Uterus (tissue), 4 donors: Measurements from ENCODE around the gene PNPO. TPM values are rescaled to one million over a fixed set of nuclear protein-coding genes. Genes with fewer than 3 reads are reported as not detected.

Source experiments
- DNase-seq, 2 donors: peaks; one replicate each; pipeline ENCODE4 v3.0.0-alpha.2; 2019 to 2020
- H3K27ac ChIP-seq, 2 donors: fragments of 200-600 bp; sonication (generic); 1 replicate in 1 of 2; 2 replicates in 1 of 2; pipeline ENCODE4 v1.5.1; 2016 to 2018
- H3K27me3 ChIP-seq, 2 donors: fragments of 200-600 bp; sonication (generic); one replicate each; pipeline ENCODE4 v1.5.1; 2018 to 2019; ENCODE audit warnings: control low read depth in 1 of 2
- H3K36me3 ChIP-seq, 2 donors: fragments of 200-600 bp; sonication (generic); one replicate each; pipeline ENCODE4 v1.5.1; 2019; ENCODE audit warnings: control low read depth in 1 of 2
- H3K4me1 ChIP-seq, 2 donors: fragments of 200-600 bp; sonication (generic); one replicate each; pipeline ENCODE4 v1.5.1; 2018 to 2019; ENCODE audit warnings: control low read depth in 1 of 2
- H3K4me3 ChIP-seq, 2 donors: fragments of 200-600 bp; sonication (generic); 1 replicate in 1 of 2; 2 replicates in 1 of 2; pipeline ENCODE4 v1.5.1; 2018 to 2019; ENCODE audit warnings: mild to moderate bottlenecking in 1 of 2
- H3K9me3 ChIP-seq, 2 donors: fragments of 200-600 bp; sonication (generic); one replicate each; pipeline ENCODE4 v1.5.1; 2019; ENCODE audit warnings: control low read depth in 1 of 2
- POLR2A ChIP-seq, 2 donors: fragments of 450-650 bp; IDR thresholded peaks; one replicate each; pipeline ENCODE4 v1.6.1; 2016; ENCODE audit warnings: antibody characterized with exemption in 2 of 2, mild to moderate bottlenecking in 1 of 2, moderate library complexity in 1 of 2
- intact Hi-C: fragments of 100-400 bp; cut with DNase I; formaldehyde crosslinking; loops from one replicate; pipeline ENCODE4 v1.15.1; 2023; ENCODE audit warnings: low total_unique reads
- total RNA-seq, 4 donors: library from RNA; depleted of rRNA in 3 of 4; stranded (reverse); fragments of >200 nt in 3 of 4; gene quantifications; one replicate each; pipeline versions ENCODE4 v1.1.0 to v1.2.4, GENCODE V29; 2014 to 2023
- TF ChIP-seq, protein P1 (sequence below), 4 experiments: fragments of 200-600 bp in 2 of 4; fragments of 450-650 bp in 2 of 4; sonication (generic) in 2 of 4; IDR thresholded peaks; one replicate each; pipeline ENCODE4 v1.5.1; 2016 to 2019; ENCODE audit warnings: antibody characterized with exemption in 4 of 4, mild to moderate bottlenecking in 2 of 4, moderate library complexity in 1 of 4
- donor health status: DM: yes; HTN: yes; CAD: no.

The PNPO gene
- total RNA-seq, 4 donors from 2014 or later, result 16.7 to 29.4 (median 17.4) TPM

DNA sequence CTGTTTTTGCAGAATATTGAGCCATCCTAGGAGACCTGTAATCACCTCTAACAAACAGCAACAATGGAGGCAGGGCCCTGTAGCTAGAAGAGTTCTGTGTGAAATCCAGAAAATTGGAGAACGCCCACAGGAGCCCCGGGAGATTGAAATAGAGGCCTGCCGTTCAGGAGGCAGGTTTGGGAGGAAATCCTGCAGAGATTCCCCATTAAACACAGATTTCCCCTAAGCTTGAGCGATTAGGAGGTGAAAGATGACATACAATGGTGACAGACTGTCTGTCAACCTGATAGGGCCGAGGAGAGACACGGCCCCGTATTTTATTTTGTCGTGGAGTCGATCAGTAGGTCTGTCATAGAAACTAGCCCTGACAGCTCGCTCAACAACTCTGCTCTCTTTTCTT is 47.8 kb downstream of the PNPO start:
- DNase-seq, result no peak
- no peaks in the 10 kb centered on the region for H3K36me3 ChIP-seq
- H3K4me3 ChIP-seq, result no peak overlapping the region
- intact Hi-C loops, result no loop called here
- TF ChIP-seq, protein P1, sequence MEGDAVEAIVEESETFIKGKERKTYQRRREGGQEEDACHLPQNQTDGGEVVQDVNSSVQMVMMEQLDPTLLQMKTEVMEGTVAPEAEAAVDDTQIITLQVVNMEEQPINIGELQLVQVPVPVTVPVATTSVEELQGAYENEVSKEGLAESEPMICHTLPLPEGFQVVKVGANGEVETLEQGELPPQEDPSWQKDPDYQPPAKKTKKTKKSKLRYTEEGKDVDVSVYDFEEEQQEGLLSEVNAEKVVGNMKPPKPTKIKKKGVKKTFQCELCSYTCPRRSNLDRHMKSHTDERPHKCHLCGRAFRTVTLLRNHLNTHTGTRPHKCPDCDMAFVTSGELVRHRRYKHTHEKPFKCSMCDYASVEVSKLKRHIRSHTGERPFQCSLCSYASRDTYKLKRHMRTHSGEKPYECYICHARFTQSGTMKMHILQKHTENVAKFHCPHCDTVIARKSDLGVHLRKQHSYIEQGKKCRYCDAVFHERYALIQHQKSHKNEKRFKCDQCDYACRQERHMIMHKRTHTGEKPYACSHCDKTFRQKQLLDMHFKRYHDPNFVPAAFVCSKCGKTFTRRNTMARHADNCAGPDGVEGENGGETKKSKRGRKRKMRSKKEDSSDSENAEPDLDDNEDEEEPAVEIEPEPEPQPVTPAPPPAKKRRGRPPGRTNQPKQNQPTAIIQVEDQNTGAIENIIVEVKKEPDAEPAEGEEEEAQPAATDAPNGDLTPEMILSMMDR (IDR thresholded peaks at IDR 0.05), result no peak
- no peak for TF ChIP-seq POLR2A (IDR thresholded peaks at IDR 0.05)
- H3K27ac ChIP-seq, result no peak overlapping the region
- H3K27me3 ChIP-seq, result no peaks in the 10 kb centered on the region
- no peaks in the 10 kb centered on the region for H3K9me3 ChIP-seq
- no peaks in the 10 kb centered on the region for H3K4me1 ChIP-seq

DNA sequence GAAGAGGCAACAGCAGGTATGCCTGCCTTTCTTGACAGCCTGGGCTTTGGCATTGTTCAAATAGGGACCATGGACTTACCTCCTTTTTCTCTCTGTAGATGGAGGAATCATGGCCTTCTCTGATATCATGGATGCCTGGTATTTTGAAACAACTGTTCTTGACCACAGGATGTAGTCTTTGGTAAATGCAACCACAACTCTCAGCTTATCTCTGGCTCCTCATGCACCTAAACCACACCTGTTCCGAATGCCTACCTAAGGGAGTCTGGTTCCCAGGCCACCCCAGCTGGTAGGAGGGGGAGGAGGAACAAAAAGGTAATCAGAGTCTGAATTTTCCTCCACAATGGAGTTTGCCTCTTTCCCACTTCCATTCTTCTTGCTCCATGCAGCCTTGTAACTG is 48.3 kb downstream of the PNPO start:
- Histone ChIP-seq H3K27me3 (no peaks in the 10 kb centered on the region), H3K4me3 (no peak overlapping the region), H3K4me1 (no peaks in the 10 kb centered on the region), H3K9me3 (no peaks in the 10 kb centered on the region), H3K36me3 (no peaks in the 10 kb centered on the region), H3K27ac (no peak overlapping the region)
- TF ChIP-seq POLR2A (IDR thresholded peaks at IDR 0.05), result no peak
- TF ChIP-seq, protein P1 (IDR thresholded peaks at IDR 0.05), result no peak
- intact Hi-C loops, result no loop called here
- DNase-seq, result no peak

DNA sequence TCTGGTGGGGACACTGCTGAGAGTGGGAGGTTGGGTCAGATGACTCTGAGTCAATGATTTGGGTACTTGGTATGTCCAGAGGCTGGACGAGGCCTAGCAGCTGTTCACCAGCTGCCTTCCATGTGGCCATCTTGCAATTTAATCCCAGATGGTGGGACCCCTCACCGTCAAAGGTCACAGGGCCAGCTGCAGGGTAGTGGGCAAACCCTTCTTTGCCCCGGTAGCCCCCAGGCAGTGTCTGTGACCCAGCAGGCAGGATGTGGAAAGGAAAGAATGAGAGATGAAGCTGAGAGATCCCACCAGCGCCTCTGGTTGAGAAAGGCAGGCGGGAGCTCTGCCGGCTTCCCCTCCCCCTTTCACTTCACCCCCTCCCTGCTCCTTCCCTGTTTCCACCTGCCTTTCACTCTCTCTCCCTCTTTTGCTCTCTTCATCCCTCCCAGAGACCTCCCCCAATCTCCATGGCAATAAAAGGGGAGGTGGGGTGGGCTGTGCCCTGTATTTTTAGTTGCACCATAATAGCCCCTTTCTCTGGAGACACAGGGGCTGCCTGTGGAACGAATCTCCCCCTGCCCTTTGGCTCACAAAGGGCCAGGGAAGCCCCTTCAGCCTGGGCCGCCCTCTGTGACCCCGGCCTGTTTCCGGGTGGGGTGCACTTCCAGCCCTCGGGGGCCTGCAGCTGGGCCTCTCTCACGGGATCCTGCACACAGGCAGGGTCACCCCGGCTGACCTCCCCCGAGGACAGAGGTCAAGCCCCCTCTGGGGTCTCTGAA is 49.8 kb downstream of the PNPO start:
- Histone ChIP-seq H3K4me1 (no peaks in the 10 kb centered on the region), H3K36me3 (no peaks in the 10 kb centered on the region), H3K27ac (no peak overlapping the region), H3K9me3 (no peaks in the 10 kb centered on the region), H3K4me3 (no peak overlapping the region), H3K27me3 (no peaks in the 10 kb centered on the region)
- TF ChIP-seq POLR2A (IDR thresholded peaks at IDR 0.05), result no peak
- TF ChIP-seq, protein P1 (IDR thresholded peaks at IDR 0.05), result no peak
- DNase-seq, result no peak
- intact Hi-C loops, result no loop called here

DNA sequence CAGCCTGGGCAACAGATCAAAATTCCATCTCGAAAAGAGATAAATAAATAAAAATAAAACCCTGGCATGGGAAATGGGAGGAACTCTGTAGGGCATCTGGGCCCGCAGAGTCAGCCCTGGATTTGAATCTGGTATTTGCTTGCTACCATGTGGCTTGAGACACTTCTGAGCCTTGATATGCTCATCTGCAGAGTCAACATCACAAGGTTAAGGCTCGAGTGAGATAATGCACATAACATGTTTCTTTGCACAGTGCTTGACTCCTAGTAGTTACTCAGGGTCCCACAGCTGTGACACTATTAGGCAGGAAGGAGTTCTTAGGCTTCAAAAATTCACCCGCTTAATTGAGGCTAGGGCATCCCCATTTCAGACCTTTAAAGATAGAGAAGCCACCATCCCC is 50.8 kb downstream of the PNPO start:
- no peak for TF ChIP-seq POLR2A (IDR thresholded peaks at IDR 0.05)
- TF ChIP-seq, protein P1 (IDR thresholded peaks at IDR 0.05), result no peak
- no peaks in the 10 kb centered on the region for H3K36me3 ChIP-seq
- H3K27me3 ChIP-seq, result no peaks in the 10 kb centered on the region
- H3K27ac ChIP-seq, result no peak overlapping the region
- intact Hi-C loops, result no loop called here
- no peaks in the 10 kb centered on the region for H3K9me3 ChIP-seq
- H3K4me3 ChIP-seq, result no peak overlapping the region
- no peak for DNase-seq
- no peaks in the 10 kb centered on the region for H3K4me1 ChIP-seq

GRCh38 chr17:47993031-47993564 is 51.7 kb downstream of the PNPO start:
- intact Hi-C loops, result no loop called here
- DNase-seq, result no peak

More at GRCh38 chr17:47993031-47993564, 51.7 kb downstream of the PNPO start:
- H3K27ac ChIP-seq, result no peak overlapping the region
- no peaks in the 10 kb centered on the region for H3K9me3 ChIP-seq
- H3K27me3 ChIP-seq, result no peaks in the 10 kb centered on the region
- TF ChIP-seq, protein P1 (IDR thresholded peaks at IDR 0.05), result no peak
- no peak for TF ChIP-seq POLR2A (IDR thresholded peaks at IDR 0.05)
- no peaks in the 10 kb centered on the region for H3K36me3 ChIP-seq
- H3K4me3 ChIP-seq, result no peak overlapping the region
- no peaks in the 10 kb centered on the region for H3K4me1 ChIP-seq
